Measurements from ENCODE around the gene KCNH8.

The KCNH8 gene

GRCh38 chr3:19256313-19256712 lies 108.0 kb downstream of the KCNH8 start:
- Histone ChIP-seq H3K9me3 (ENCODE audit: severe bottlenecking) (no peaks in the 10 kb centered on the region), H3K4me3 (ENCODE audit: severe bottlenecking) (no peak overlapping the region), H3K36me3 (ENCODE audit: low read depth) (no peaks in the 10 kb centered on the region), H3K4me1 (ENCODE audit: insufficient read depth, poor library complexity, severe bottlenecking) (no peaks in the 10 kb centered on the region), H3K27ac (ENCODE audit: poor library complexity, severe bottlenecking) (no peak overlapping the region), H3K27me3 (ENCODE audit: insufficient read depth, poor library complexity, severe bottlenecking) (no peaks in the 10 kb centered on the region)
- ATAC-seq (ENCODE audit: low read depth) (no peak), DNase-seq (ENCODE audit: low spot score) (no peak)
- TF ChIP-seq, protein P1, sequence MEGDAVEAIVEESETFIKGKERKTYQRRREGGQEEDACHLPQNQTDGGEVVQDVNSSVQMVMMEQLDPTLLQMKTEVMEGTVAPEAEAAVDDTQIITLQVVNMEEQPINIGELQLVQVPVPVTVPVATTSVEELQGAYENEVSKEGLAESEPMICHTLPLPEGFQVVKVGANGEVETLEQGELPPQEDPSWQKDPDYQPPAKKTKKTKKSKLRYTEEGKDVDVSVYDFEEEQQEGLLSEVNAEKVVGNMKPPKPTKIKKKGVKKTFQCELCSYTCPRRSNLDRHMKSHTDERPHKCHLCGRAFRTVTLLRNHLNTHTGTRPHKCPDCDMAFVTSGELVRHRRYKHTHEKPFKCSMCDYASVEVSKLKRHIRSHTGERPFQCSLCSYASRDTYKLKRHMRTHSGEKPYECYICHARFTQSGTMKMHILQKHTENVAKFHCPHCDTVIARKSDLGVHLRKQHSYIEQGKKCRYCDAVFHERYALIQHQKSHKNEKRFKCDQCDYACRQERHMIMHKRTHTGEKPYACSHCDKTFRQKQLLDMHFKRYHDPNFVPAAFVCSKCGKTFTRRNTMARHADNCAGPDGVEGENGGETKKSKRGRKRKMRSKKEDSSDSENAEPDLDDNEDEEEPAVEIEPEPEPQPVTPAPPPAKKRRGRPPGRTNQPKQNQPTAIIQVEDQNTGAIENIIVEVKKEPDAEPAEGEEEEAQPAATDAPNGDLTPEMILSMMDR (IDR thresholded peaks at IDR 0.05; ENCODE audit: poor library complexity, severe bottlenecking): no peak

GRCh38 chr3:19263606-19264005 lies 115.3 kb downstream of the KCNH8 start:
- Histone ChIP-seq H3K27ac (ENCODE audit: poor library complexity, severe bottlenecking) (no peak overlapping the region), H3K4me1 (ENCODE audit: insufficient read depth, poor library complexity, severe bottlenecking) (no peaks in the 10 kb centered on the region), H3K36me3 (ENCODE audit: low read depth) (no peaks in the 10 kb centered on the region), H3K9me3 (ENCODE audit: severe bottlenecking) (no peaks in the 10 kb centered on the region), H3K27me3 (ENCODE audit: insufficient read depth, poor library complexity, severe bottlenecking) (no peaks in the 10 kb centered on the region), H3K4me3 (ENCODE audit: severe bottlenecking) (no peak overlapping the region)
- TF ChIP-seq, protein P1 (IDR thresholded peaks at IDR 0.05; ENCODE audit: poor library complexity, severe bottlenecking): no peak
- ATAC-seq (ENCODE audit: low read depth): no peak
- DNase-seq (ENCODE audit: low spot score): no peak

DNA sequence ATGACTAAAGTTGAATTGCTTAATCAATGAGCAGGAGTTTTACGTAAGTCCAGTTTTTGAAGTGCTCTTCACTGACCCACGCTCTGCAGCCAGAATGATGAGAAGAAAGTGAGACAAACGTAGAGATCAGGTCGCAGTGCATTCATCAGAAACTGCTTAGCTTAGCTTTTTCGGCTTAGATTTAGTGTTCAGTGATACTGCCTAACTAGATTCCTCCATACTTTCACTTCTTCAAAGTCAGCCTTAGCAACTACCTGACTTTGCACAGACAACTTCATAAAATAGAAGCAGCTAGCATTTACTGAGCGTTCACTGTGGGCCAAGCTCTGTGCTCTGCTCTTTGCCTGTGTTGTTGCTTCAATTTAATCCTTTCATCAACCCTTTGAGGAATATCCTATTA lies 116.1 kb downstream of the KCNH8 start:
- Histone ChIP-seq H3K27me3 (ENCODE audit: insufficient read depth, poor library complexity, severe bottlenecking) (no peaks in the 10 kb centered on the region), H3K9me3 (ENCODE audit: severe bottlenecking) (no peaks in the 10 kb centered on the region), H3K36me3 (ENCODE audit: low read depth) (no peaks in the 10 kb centered on the region), H3K27ac (ENCODE audit: poor library complexity, severe bottlenecking) (no peak overlapping the region), H3K4me3 (ENCODE audit: severe bottlenecking) (no peak overlapping the region), H3K4me1 (ENCODE audit: insufficient read depth, poor library complexity, severe bottlenecking) (no peaks in the 10 kb centered on the region)
- TF ChIP-seq, protein P1 (IDR thresholded peaks at IDR 0.05; ENCODE audit: poor library complexity, severe bottlenecking): no peak
- no peak for ATAC-seq (ENCODE audit: low read depth)
- no peak for DNase-seq (ENCODE audit: low spot score)

GRCh38 chr3:19267040-19267439 lies 118.7 kb downstream of the KCNH8 start:
- Histone ChIP-seq H3K9me3 (ENCODE audit: severe bottlenecking) (no peaks in the 10 kb centered on the region), H3K4me1 (ENCODE audit: insufficient read depth, poor library complexity, severe bottlenecking) (no peaks in the 10 kb centered on the region), H3K27me3 (ENCODE audit: insufficient read depth, poor library complexity, severe bottlenecking) (no peaks in the 10 kb centered on the region), H3K27ac (ENCODE audit: poor library complexity, severe bottlenecking) (no peak overlapping the region), H3K36me3 (ENCODE audit: low read depth) (no peaks in the 10 kb centered on the region), H3K4me3 (ENCODE audit: severe bottlenecking) (no peak overlapping the region)
- DNase-seq (ENCODE audit: low spot score): no peak
- ATAC-seq (ENCODE audit: low read depth): no peak
- TF ChIP-seq, protein P1 (IDR thresholded peaks at IDR 0.05; ENCODE audit: poor library complexity, severe bottlenecking): no peak

DNA sequence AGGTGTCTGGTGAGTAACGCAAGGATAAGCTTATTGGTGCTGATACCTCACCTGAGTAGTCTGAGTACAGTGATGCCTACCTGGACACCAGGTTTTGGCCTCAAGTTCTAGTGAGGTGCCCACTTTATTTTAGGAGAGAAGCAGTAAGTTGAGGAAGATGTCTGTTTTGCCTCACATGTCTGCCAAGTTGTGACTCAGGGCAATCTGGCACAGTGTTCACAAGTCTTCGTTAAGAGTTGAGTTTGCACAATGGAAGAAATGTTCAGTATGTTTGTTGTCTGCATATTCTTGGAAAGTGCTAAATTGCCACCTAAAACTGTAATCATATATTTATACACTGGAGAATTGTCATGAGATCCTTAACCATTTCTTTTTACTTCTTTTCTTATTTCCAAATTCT lies 122.2 kb downstream of the KCNH8 start:
- H3K4me3 ChIP-seq (ENCODE audit: severe bottlenecking): no peak overlapping the region
- no peaks in the 10 kb centered on the region for H3K9me3 ChIP-seq (ENCODE audit: severe bottlenecking)
- no peak overlapping the region for H3K27ac ChIP-seq (ENCODE audit: poor library complexity, severe bottlenecking)
- H3K4me1 ChIP-seq (ENCODE audit: insufficient read depth, poor library complexity, severe bottlenecking): no peaks in the 10 kb centered on the region
- H3K27me3 ChIP-seq (ENCODE audit: insufficient read depth, poor library complexity, severe bottlenecking): no peaks in the 10 kb centered on the region
- ATAC-seq (ENCODE audit: low read depth) (no peak), DNase-seq (ENCODE audit: low spot score) (no peak)
- H3K36me3 ChIP-seq (ENCODE audit: low read depth): no peaks in the 10 kb centered on the region
- TF ChIP-seq, protein P1 (IDR thresholded peaks at IDR 0.05; ENCODE audit: poor library complexity, severe bottlenecking): no peak
